Measurements from ENCODE around the gene SPTLC2. TPM values are rescaled to one million over a fixed set of nuclear protein-coding genes. Genes with fewer than 3 reads are reported as not detected.

The SPTLC2 gene
- total and polyA plus RNA-seq, 2 of the 8 experiments (the other 6 are each of a cell fraction or from before 2014, with no cell fraction given) = 8.9 to 35.1 TPM

GRCh38 chr14:77556946-77557345 lies 59.5 kb downstream of the SPTLC2 start (continued):
- TF ChIP-seq POLR2AphosphoS5 (IDR thresholded peaks at IDR 0.05; ENCODE audit: low read depth, low read length) (no peak), EP300 (IDR thresholded peaks at IDR 0.05; ENCODE audit: borderline replicate concordance in 1 of 2, low read depth in 2 of 2, low read length in 2 of 2) (no peak)
